SK-N-SH (cell line): Measurements from ENCODE around the gene KCNK17. TPM values are rescaled to one million over a fixed set of nuclear protein-coding genes. Genes with fewer than 3 reads are reported as not detected.

ENCODE experiments used
- CTCF ChIA-PET: fragments of 300-600, 350-600 bp; formaldehyde crosslinking; extraction: SDS; loops from one replicate; lab custom pipeline; 2021; lab: Yijun Ruan, JAX
- POLR2A ChIA-PET: fragments of 350-600 bp; sonication (Branson Sonifier 250); formaldehyde crosslinking; extraction: SDS; loops from one replicate; lab custom pipeline; 2020; ENCODE audit warnings: antibody characterized with exemption, inconsistent platforms; lab: Yijun Ruan, JAX
- DNase-seq: peaks from one replicate; pipeline ENCODE4 v3.0.0; 2012
- H2AFZ ChIP-seq: fragments of 200-600 bp; sonication (generic); 2 replicates; pipeline ENCODE4 v1.8.1; 2016; ENCODE audit warnings: antibody characterized with exemption, mild to moderate bottlenecking, low read depth
- H3F3A ChIP-seq: fragments of 200-600 bp; sonication (generic); replicated peaks from 2 replicates; pipeline ENCODE3; 2016; ENCODE audit warnings: antibody characterized with exemption, mild to moderate bottlenecking; ENCODE audit not compliant: insufficient read depth
- H3K27ac ChIP-seq, 2 experiments: fragments of 200-500 bp in 1 of 2; fragments of 200-600 bp in 1 of 2; sonication (Bioruptor generic) in 1 of 2; sonication (generic), shearing (Covaris generic) in 1 of 2; 2 replicates each; pipeline versions ENCODE4 v1.5.1 to v1.6.1; 2014 to 2016; ENCODE audit warnings: low read depth in 2 of 2, inconsistent platforms in 1 of 2, low read length in 1 of 2, mild to moderate bottlenecking in 1 of 2, mixed read lengths in 1 of 2
- H3K27me3 ChIP-seq: fragments of 200-600 bp; sonication (generic), shearing (Covaris generic); 2 replicates; pipeline ENCODE4 v1.6.1; 2016; ENCODE audit warnings: mixed run types; ENCODE audit not compliant: insufficient read depth
- H3K36me3 ChIP-seq, 2 experiments: fragments of 200-500 bp in 1 of 2; fragments of 200-600 bp in 1 of 2; sonication (Bioruptor generic) in 1 of 2; sonication (generic) in 1 of 2; replicated peaks in 1 of 2; 2 replicates each; pipeline versions ENCODE3 to v1.5.1; 2014 to 2016; ENCODE audit warnings: low read length in 1 of 2, mild to moderate bottlenecking in 1 of 2; ENCODE audit not compliant: insufficient read depth in 2 of 2, control insufficient read depth in 1 of 2
- H3K4me1 ChIP-seq, 2 experiments: fragments of 200-500 bp in 1 of 2; fragments of 200-600 bp in 1 of 2; sonication (Bioruptor generic) in 1 of 2; sonication (generic), shearing (Covaris generic) in 1 of 2; 2 replicates each; pipeline versions ENCODE4 v1.5.1 to v1.6.1; 2014 to 2016; ENCODE audit warnings: low read depth in 1 of 2, low read length in 1 of 2, mixed run types in 1 of 2; ENCODE audit not compliant: insufficient read depth in 2 of 2, control insufficient read depth in 1 of 2
- H3K4me2 ChIP-seq: fragments of 200-600 bp; sonication (generic), shearing (Covaris generic); 2 replicates; pipeline ENCODE4 v1.6.1; 2017; ENCODE audit warnings: mixed run types
- H3K4me3 ChIP-seq, 2 experiments: fragments of 200-500 bp in 1 of 2; fragments of 200-600 bp in 1 of 2; sonication (Bioruptor generic) in 1 of 2; sonication (generic), shearing (Covaris generic) in 1 of 2; 2 replicates each; pipeline versions ENCODE4 v1.5.1 to v1.8.1; 2014 to 2016; ENCODE audit warnings: low read depth in 2 of 2, inconsistent platforms in 1 of 2, low read length in 1 of 2, mild to moderate bottlenecking in 1 of 2, mixed read lengths in 1 of 2, moderate library complexity in 1 of 2
- H3K79me2 ChIP-seq: fragments of 200-600 bp; sonication (generic); 2 replicates; pipeline ENCODE4 v1.8.1; 2017; ENCODE audit warnings: mild to moderate bottlenecking; ENCODE audit not compliant: insufficient read depth
- H3K9ac ChIP-seq: fragments of 200-600 bp; sonication (generic); 2 replicates; pipeline ENCODE4 v1.6.1; 2017; ENCODE audit warnings: mixed run types
- H3K9me2 ChIP-seq: fragments of 200-600 bp; sonication (generic); 2 replicates; pipeline ENCODE4 v1.6.1; 2017; ENCODE audit warnings: mixed run types
- H3K9me3 ChIP-seq: fragments of 200-600 bp; sonication (generic); 2 replicates; pipeline ENCODE4 v1.6.1; 2017; ENCODE audit warnings: mixed run types, mild to moderate bottlenecking, moderate library complexity
- H4K20me1 ChIP-seq: fragments of 200-600 bp; sonication (generic); 2 replicates; pipeline ENCODE4 v1.6.1; 2017; ENCODE audit warnings: mild to moderate bottlenecking, mixed run types; ENCODE audit not compliant: insufficient read depth
- CHD2 ChIP-seq: fragments of 150-350 bp; IDR thresholded peaks from 2 replicates; pipeline ENCODE4 v1.6.1; 2018; ENCODE audit warnings: low read length; ENCODE audit not compliant: partially characterized antibody
- ELF1 ChIP-seq: IDR thresholded peaks from 2 replicates; pipeline ENCODE4 v1.4.0; 2012
- FOSL2 ChIP-seq: IDR thresholded peaks from 2 replicates; pipeline ENCODE4 v1.4.0; 2012; ENCODE audit warnings: low read depth, mild to moderate bottlenecking, moderate library complexity, borderline replicate concordance
- FOXJ3 ChIP-seq: sonication (generic); formaldehyde crosslinking; IDR thresholded peaks from 2 replicates; pipeline ENCODE4 v1.5.1; 2020; ENCODE audit warnings: mild to moderate bottlenecking, missing genetic modification reagents
- FOXM1 ChIP-seq: IDR thresholded peaks from 2 replicates; pipeline ENCODE4 v1.4.0; 2012; ENCODE audit warnings: low read depth, mild to moderate bottlenecking
- IRF3 ChIP-seq: fragments of 150-350 bp; IDR thresholded peaks from 2 replicates; pipeline ENCODE4 v1.6.1; 2016; ENCODE audit warnings: mild to moderate bottlenecking, low read depth, low read length
- JUND ChIP-seq: IDR thresholded peaks from 2 replicates; pipeline ENCODE4 v1.4.0; 2012
- MXI1 ChIP-seq: IDR thresholded peaks from 2 replicates; pipeline ENCODE4 v1.6.1; 2012; ENCODE audit warnings: mild to moderate bottlenecking, low read depth, low read length, improper control_type of control experiment
- RAD21 ChIP-seq: IDR thresholded peaks from 2 replicates; pipeline ENCODE4 v1.6.1; 2012; ENCODE audit warnings: mild to moderate bottlenecking, low read length
- RFX5 ChIP-seq: IDR thresholded peaks from 2 replicates; pipeline ENCODE4 v1.6.1; 2012; ENCODE audit warnings: mild to moderate bottlenecking, improper control_type of control experiment, low read length
- SMC3 ChIP-seq: IDR thresholded peaks from 2 replicates; pipeline ENCODE4 v1.6.1; 2012; ENCODE audit warnings: low read depth, low read length, improper control_type of control experiment
- TAF1 ChIP-seq: IDR thresholded peaks from 2 replicates; pipeline ENCODE4 v1.6.1; 2012; ENCODE audit warnings: low read depth, mild to moderate bottlenecking, low read length, moderate library complexity, borderline replicate concordance
- USF2 ChIP-seq: fragments of 150-350 bp; IDR thresholded peaks from 2 replicates; pipeline ENCODE4 v1.6.1; 2017; ENCODE audit warnings: antibody characterized with exemption, low read length, low read depth, borderline replicate concordance
- YY1 ChIP-seq: IDR thresholded peaks from 2 replicates; pipeline ENCODE4 v1.4.0; 2012; ENCODE audit warnings: low read depth, mild to moderate bottlenecking
- WGBS: methylation state at CpG from one replicate; pipeline ENCODE4 v1.1.6; 2017; ENCODE audit warnings: low lambda C conversion rate; 5-methylcytosine and 5-hydroxymethylcytosine counted together
- polyA plus RNA-seq, 3 experiments: library from polyadenylated mRNA; depleted of rRNA; stranded (reverse); fragments of >200 nt; gene quantifications; 2 replicates each; pipeline ENCODE4 v1.2.3, GENCODE V29; 2012
- TF ChIP-seq, protein P1 (sequence below): IDR thresholded peaks from 2 replicates; pipeline ENCODE4 v1.4.0; 2012; ENCODE audit warnings: low read depth
- TF ChIP-seq, protein P2 (sequence below): IDR thresholded peaks from 2 replicates; pipeline ENCODE4 v1.4.0; 2012; ENCODE audit warnings: low read depth, borderline replicate concordance
- TF ChIP-seq, protein P3 (sequence below): IDR thresholded peaks from 2 replicates; pipeline ENCODE4 v1.6.1; 2012; ENCODE audit warnings: mild to moderate bottlenecking, low read depth, low read length, moderate library complexity

KCNK17 gene
- polyA plus RNA-seq, 1 of the 3 experiments (the other 2 are of a cell fraction): not detected

DNA sequence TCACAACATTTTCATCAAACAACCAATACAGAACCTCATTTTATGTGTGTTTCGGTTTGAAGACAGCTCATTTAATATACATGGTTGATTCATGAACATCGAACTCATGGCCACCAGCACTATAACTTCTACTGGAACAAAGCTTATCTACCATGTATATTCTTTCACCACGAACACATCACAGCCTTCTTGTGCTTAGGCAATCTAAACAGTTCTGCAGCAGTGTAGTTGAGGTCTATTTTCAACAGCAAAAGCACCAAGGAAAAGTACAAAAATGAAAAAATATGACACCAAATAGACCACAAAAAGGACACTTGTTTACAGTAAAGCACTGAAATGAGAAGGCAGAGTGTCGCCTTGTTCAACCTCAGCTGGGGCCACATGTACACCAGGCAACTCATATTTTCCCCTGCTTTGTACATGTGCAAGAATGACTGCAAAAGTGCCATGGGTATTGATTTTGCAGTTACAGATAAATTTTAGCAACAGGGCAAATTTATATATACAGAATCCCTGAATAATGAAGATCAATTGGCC, 59.2 kb downstream of the KCNK17 start:
- H3K4me2 ChIP-seq: no peak overlapping the region
- no peaks in the 10 kb centered on the region for H3K36me3 ChIP-seq
- no peak overlapping the region for H3K27ac ChIP-seq
- 29% methylated on average over 4 of the region's 4 CpGs for WGBS
- no peaks in the 10 kb centered on the region for H3K27me3 ChIP-seq
- TF ChIP-seq IRF3: no peak
- TF ChIP-seq, protein P1, sequence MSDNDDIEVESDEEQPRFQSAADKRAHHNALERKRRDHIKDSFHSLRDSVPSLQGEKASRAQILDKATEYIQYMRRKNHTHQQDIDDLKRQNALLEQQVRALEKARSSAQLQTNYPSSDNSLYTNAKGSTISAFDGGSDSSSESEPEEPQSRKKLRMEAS: no peak
- TF ChIP-seq USF2: no peak
- TF ChIP-seq JUND: no peak
- TF ChIP-seq CHD2: no peak
- TF ChIP-seq MXI1: no peak
- no peaks in the 10 kb centered on the region for H3K79me2 ChIP-seq
- no peaks in the 10 kb centered on the region for H4K20me1 ChIP-seq
- peaks cover 0 to 3% of the 10 kb centered on the region in 2 experiments; a peak in 1 of 4 replicates for H3K4me1 ChIP-seq
- H3K9me2 ChIP-seq: no peaks in the 10 kb centered on the region
- ChIA-PET POLR2A (no interaction called here), CTCF (interaction anchor here (0.7 to 1.2 kb wide), 2 partner anchors 48 to 808 kb away, joined by 3 read pairs; no protein-coding TSS in a partner anchor)
- no peak overlapping the region for H3K4me3 ChIP-seq
- no peak overlapping the region for H3K9ac ChIP-seq
- H2AFZ ChIP-seq: no peak overlapping the region
- no peaks in the 10 kb centered on the region for H3F3A ChIP-seq
- H3K9me3 ChIP-seq: no peaks in the 10 kb centered on the region
- no peak for DNase-seq

GRCh38 chr6:39251406-39251805, 62.8 kb downstream of the KCNK17 start:
- ChIA-PET CTCF (interaction anchor here (1.2 kb wide), 1 partner anchor 11 kb away, joined by 3 read pairs; no protein-coding TSS in a partner anchor), POLR2A (no interaction called here)
- Histone ChIP-seq H3K9me2 (no peaks in the 10 kb centered on the region), H3K27ac (no peak overlapping the region), H3K4me3 (no peak overlapping the region), H2AFZ (no peak overlapping the region), H3K79me2 (no peaks in the 10 kb centered on the region), H4K20me1 (no peaks in the 10 kb centered on the region), H3K9ac (no peak overlapping the region), H3K9me3 (no peaks in the 10 kb centered on the region), H3K4me1 (peaks cover 0 to 3% of the 10 kb centered on the region in 2 experiments; a peak in 1 of 4 replicates), H3F3A (no peaks in the 10 kb centered on the region), H3K36me3 (no peaks in the 10 kb centered on the region), H3K4me2 (no peak overlapping the region), H3K27me3 (no peaks in the 10 kb centered on the region)
- peak; percentile 41 for DNase-seq
- 4% methylated on average over 5 of the region's 8 CpGs for WGBS
- TF ChIP-seq FOXJ3 (no peak), YY1 (no peak), MXI1 (no peak), ELF1 (no peak), IRF3 (no peak), FOSL2 (no peak), FOXM1 (no peak), RFX5 (no peak), SMC3 (no peak), TAF1 (no peak), RAD21 (no peak)
- TF ChIP-seq, protein P1: no peak
- TF ChIP-seq, protein P2, sequence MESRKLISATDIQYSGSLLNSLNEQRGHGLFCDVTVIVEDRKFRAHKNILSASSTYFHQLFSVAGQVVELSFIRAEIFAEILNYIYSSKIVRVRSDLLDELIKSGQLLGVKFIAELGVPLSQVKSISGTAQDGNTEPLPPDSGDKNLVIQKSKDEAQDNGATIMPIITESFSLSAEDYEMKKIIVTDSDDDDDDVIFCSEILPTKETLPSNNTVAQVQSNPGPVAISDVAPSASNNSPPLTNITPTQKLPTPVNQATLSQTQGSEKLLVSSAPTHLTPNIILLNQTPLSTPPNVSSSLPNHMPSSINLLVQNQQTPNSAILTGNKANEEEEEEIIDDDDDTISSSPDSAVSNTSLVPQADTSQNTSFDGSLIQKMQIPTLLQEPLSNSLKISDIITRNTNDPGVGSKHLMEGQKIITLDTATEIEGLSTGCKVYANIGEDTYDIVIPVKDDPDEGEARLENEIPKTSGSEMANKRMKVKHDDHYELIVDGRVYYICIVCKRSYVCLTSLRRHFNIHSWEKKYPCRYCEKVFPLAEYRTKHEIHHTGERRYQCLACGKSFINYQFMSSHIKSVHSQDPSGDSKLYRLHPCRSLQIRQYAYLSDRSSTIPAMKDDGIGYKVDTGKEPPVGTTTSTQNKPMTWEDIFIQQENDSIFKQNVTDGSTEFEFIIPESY: no peak
- TF ChIP-seq, protein P3, sequence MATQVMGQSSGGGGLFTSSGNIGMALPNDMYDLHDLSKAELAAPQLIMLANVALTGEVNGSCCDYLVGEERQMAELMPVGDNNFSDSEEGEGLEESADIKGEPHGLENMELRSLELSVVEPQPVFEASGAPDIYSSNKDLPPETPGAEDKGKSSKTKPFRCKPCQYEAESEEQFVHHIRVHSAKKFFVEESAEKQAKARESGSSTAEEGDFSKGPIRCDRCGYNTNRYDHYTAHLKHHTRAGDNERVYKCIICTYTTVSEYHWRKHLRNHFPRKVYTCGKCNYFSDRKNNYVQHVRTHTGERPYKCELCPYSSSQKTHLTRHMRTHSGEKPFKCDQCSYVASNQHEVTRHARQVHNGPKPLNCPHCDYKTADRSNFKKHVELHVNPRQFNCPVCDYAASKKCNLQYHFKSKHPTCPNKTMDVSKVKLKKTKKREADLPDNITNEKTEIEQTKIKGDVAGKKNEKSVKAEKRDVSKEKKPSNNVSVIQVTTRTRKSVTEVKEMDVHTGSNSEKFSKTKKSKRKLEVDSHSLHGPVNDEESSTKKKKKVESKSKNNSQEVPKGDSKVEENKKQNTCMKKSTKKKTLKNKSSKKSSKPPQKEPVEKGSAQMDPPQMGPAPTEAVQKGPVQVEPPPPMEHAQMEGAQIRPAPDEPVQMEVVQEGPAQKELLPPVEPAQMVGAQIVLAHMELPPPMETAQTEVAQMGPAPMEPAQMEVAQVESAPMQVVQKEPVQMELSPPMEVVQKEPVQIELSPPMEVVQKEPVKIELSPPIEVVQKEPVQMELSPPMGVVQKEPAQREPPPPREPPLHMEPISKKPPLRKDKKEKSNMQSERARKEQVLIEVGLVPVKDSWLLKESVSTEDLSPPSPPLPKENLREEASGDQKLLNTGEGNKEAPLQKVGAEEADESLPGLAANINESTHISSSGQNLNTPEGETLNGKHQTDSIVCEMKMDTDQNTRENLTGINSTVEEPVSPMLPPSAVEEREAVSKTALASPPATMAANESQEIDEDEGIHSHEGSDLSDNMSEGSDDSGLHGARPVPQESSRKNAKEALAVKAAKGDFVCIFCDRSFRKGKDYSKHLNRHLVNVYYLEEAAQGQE: no peak
